ENCODE data around the gene HPN. TPM values are rescaled to one million over a fixed set of nuclear protein-coding genes. Genes with fewer than 3 reads are reported as not detected.
"Not testable (repeated sequence)": the region's sequence is repeated elsewhere in the genome, so short reads cannot be mapped to it uniquely, and the experiment has no call there.

HPN gene
- polyA plus RNA-seq, 1 donor from 2014 or later: not detected

- peaks cover 23 to 29% (median 26%) of the 10 kb centered on the region in 3 donors for H3K4me1 Mint-ChIP-seq
- peak overlapping the region in 2 of 3 donors; percentile 10 to 80 for H3K27ac Mint-ChIP-seq
- no peaks in the 10 kb centered on the region for H3K27me3 Mint-ChIP-seq
- H3K9me3 Mint-ChIP-seq: no peaks in the 10 kb centered on the region
- no peaks in the 10 kb centered on the region for H3K36me3 Mint-ChIP-seq
- H3K4me3 Mint-ChIP-seq: no peak overlapping the region
These were observed 36.8 kb upstream of the HPN start for GRCh38 chr19:35004517-35005255.

- Mint-ChIP-seq H3K27me3 (no peaks in the 10 kb centered on the region), H3K27ac (no peak overlapping the region), H3K9me3 (no peaks in the 10 kb centered on the region), H3K4me3 (peak overlapping the region in 1 of 4 donors; percentile 51), H3K4me1 (peaks cover 23 to 29% (median 26%) of the 10 kb centered on the region in 3 donors), H3K36me3 (no peaks in the 10 kb centered on the region)
These were observed 36.1 kb upstream of the HPN start for GRCh38 chr19:35005256-35005977.

- H3K27ac Mint-ChIP-seq, H3K27me3 Mint-ChIP-seq: not testable (repeated sequence)
These were observed 35.5 kb upstream of the HPN start for GRCh38 chr19:35006007-35006341.

GRCh38 chr19:35006342-35006998, 35.1 kb upstream of the HPN start:
- Mint-ChIP-seq H3K4me3 (no peak overlapping the region), H3K4me1 (peaks cover 19 to 23% (median 20%) of the 10 kb centered on the region in 3 donors), H3K9me3 (no peaks in the 10 kb centered on the region), H3K27ac (peak overlapping the region in 1 of 3 donors; percentile 47), H3K27me3 (no peaks in the 10 kb centered on the region), H3K36me3 (no peaks in the 10 kb centered on the region)

More at GRCh38 chr19:35006007-35006341, 35.5 kb upstream of the HPN start:
- not testable (repeated sequence) for H3K4me3 Mint-ChIP-seq, H3K9me3 Mint-ChIP-seq, H3K36me3 Mint-ChIP-seq
- peaks cover 22 to 28% (median 25%) of the 10 kb centered on the region in 3 donors for H3K4me1 Mint-ChIP-seq

- no peak overlapping the region for H3K4me3 Mint-ChIP-seq
- no peaks in the 10 kb centered on the region for H3K9me3 Mint-ChIP-seq
- H3K27ac Mint-ChIP-seq: no peak overlapping the region
- peaks cover 16 to 19% (median 18%) of the 10 kb centered on the region in 3 donors for H3K4me1 Mint-ChIP-seq
- H3K36me3 Mint-ChIP-seq: no peaks in the 10 kb centered on the region
- H3K27me3 Mint-ChIP-seq: no peaks in the 10 kb centered on the region
These were observed 34.5 kb upstream of the HPN start for GRCh38 chr19:35006999-35007365.

- H3K27me3 Mint-ChIP-seq, H3K36me3 Mint-ChIP-seq, H3K4me3 Mint-ChIP-seq, H3K27ac Mint-ChIP-seq, H3K9me3 Mint-ChIP-seq: not testable (repeated sequence)
- H3K4me1 Mint-ChIP-seq: peaks cover 13 to 20% (median 17%) of the 10 kb centered on the region in 3 donors
These were observed 34.1 kb upstream of the HPN start for GRCh38 chr19:35007427-35007826.

GRCh38 chr19:35008891-35009341, 32.6 kb upstream of the HPN start:
- H3K36me3 Mint-ChIP-seq: no peaks in the 10 kb centered on the region
- no peak overlapping the region for H3K27ac Mint-ChIP-seq
- H3K4me1 Mint-ChIP-seq: peaks cover 0 to 16% (median 16%) of the 10 kb centered on the region in 3 donors
- H3K4me3 Mint-ChIP-seq: no peak overlapping the region
- H3K9me3 Mint-ChIP-seq: no peaks in the 10 kb centered on the region
- no peaks in the 10 kb centered on the region for H3K27me3 Mint-ChIP-seq

GRCh38 chr19:35009424-35010415, 31.8 kb upstream of the HPN start:
- H3K9me3 Mint-ChIP-seq: no peaks in the 10 kb centered on the region
- H3K27me3 Mint-ChIP-seq: no peaks in the 10 kb centered on the region
- peaks cover 0 to 21% (median 20%) of the 10 kb centered on the region in 3 donors for H3K4me1 Mint-ChIP-seq
- H3K36me3 Mint-ChIP-seq: no peaks in the 10 kb centered on the region
- H3K27ac Mint-ChIP-seq: no peak overlapping the region
- H3K4me3 Mint-ChIP-seq: peak overlapping the region in 1 of 4 donors; percentile 65

GRCh38 chr19:35011091-35011689, 30.3 kb upstream of the HPN start:
- H3K27ac Mint-ChIP-seq: no peak overlapping the region
- H3K4me1 Mint-ChIP-seq: peaks cover 0 to 21% (median 20%) of the 10 kb centered on the region in 3 donors
- no peaks in the 10 kb centered on the region for H3K27me3 Mint-ChIP-seq
- H3K4me3 Mint-ChIP-seq: peak overlapping the region in 1 of 4 donors; percentile 68
- H3K9me3 Mint-ChIP-seq: no peaks in the 10 kb centered on the region
- no peaks in the 10 kb centered on the region for H3K36me3 Mint-ChIP-seq

GRCh38 chr19:35011737-35012682, 29.5 kb upstream of the HPN start:
- Mint-ChIP-seq H3K9me3 (no peaks in the 10 kb centered on the region), H3K27me3 (no peaks in the 10 kb centered on the region), H3K27ac (no peak overlapping the region), H3K4me3 (peak overlapping the region in 1 of 4 donors; percentile 61), H3K4me1 (peaks cover 0 to 21% (median 20%) of the 10 kb centered on the region in 3 donors), H3K36me3 (no peaks in the 10 kb centered on the region)

- Mint-ChIP-seq H3K4me1 (peaks cover 0 to 21% (median 20%) of the 10 kb centered on the region in 3 donors), H3K36me3 (no peaks in the 10 kb centered on the region), H3K27me3 (no peaks in the 10 kb centered on the region), H3K27ac (peak overlapping the region in 2 of 3 donors; percentile 46 to 65), H3K4me3 (peak overlapping the region in 3 of 4 donors; percentile 53 to 82 (median 63)), H3K9me3 (no peaks in the 10 kb centered on the region)
These were observed 28.3 kb upstream of the HPN start for GRCh38 chr19:35013041-35013819.

All from IgD-negative memory B cell (primary cell).